Testis (tissue), 2 donors: Measurements from ENCODE around the gene SCAMP2.

Experiments
- POLR2A ChIP-seq: fragments of 450-650 bp; IDR thresholded peaks from one replicate; pipeline ENCODE4 v1.6.1; 2017; ENCODE audit warnings: antibody characterized with exemption, mild to moderate bottlenecking, moderate library complexity
- TF ChIP-seq, protein P1 (sequence below), 3 experiments: fragments of 450-650 bp in 2 of 3; fragments of 200-600 bp in 1 of 3; sonication (generic) in 1 of 3; IDR thresholded peaks; one replicate each; pipeline ENCODE4 v1.5.1; 2016 to 2019; ENCODE audit warnings: antibody characterized with exemption in 3 of 3, mild to moderate bottlenecking in 2 of 3, moderate library complexity in 1 of 3

DNA sequence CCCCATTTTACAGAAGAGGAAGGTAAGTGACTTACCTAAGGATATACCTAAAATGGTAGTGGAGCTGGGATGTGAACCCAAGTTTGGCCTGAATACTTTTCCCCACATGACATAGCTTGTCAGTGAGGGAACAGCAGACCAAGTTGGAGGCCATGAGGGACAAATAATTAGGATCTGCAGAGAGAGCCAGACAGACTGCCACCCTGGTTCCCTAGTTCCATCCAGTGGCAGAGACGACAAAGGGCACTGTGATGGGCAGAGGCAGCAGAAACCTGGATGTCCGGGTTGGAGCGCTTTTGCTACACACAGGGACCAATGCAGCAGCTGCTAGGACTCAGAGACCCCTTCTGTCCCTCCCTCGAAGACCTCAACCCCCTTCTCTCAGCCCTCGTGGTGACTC lies 45.6 kb downstream of the SCAMP2 start:
- TF ChIP-seq POLR2A: no peak
- TF ChIP-seq, protein P1, sequence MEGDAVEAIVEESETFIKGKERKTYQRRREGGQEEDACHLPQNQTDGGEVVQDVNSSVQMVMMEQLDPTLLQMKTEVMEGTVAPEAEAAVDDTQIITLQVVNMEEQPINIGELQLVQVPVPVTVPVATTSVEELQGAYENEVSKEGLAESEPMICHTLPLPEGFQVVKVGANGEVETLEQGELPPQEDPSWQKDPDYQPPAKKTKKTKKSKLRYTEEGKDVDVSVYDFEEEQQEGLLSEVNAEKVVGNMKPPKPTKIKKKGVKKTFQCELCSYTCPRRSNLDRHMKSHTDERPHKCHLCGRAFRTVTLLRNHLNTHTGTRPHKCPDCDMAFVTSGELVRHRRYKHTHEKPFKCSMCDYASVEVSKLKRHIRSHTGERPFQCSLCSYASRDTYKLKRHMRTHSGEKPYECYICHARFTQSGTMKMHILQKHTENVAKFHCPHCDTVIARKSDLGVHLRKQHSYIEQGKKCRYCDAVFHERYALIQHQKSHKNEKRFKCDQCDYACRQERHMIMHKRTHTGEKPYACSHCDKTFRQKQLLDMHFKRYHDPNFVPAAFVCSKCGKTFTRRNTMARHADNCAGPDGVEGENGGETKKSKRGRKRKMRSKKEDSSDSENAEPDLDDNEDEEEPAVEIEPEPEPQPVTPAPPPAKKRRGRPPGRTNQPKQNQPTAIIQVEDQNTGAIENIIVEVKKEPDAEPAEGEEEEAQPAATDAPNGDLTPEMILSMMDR (IDR thresholded peaks at IDR 0.05): no peak
